BLaER1 treated with 17β-estradiol and CSF1 and Interleukin-3, amounts not matched to agents 10 nM and 100 nM (cell line): ENCODE measurements around the gene TFAP2A.

Source experiments
- H3K27ac ChIP-seq, 11 experiments: shearing (Covaris generic); formaldehyde crosslinking; 2 replicates each; pipeline ENCODE4 v1.8.1; 2022
- H3K27me3 ChIP-seq, 11 experiments: shearing (Covaris generic); formaldehyde crosslinking; 2 replicates each; pipeline ENCODE4 v1.8.1; 2022
- H3K36me3 ChIP-seq, 11 experiments: shearing (Covaris generic); formaldehyde crosslinking; 2 replicates each; pipeline ENCODE4 v1.8.1; 2022
- H3K4me1 ChIP-seq, 10 experiments: shearing (Covaris generic); formaldehyde crosslinking; 2 replicates each; pipeline ENCODE4 v1.8.1; 2022
- H3K4me2 ChIP-seq, 11 experiments: shearing (Covaris generic); formaldehyde crosslinking; 2 replicates each; pipeline ENCODE4 v1.8.1; 2022
- H3K4me3 ChIP-seq, 10 experiments: shearing (Covaris generic); formaldehyde crosslinking; 2 replicates each; pipeline ENCODE4 v1.8.1; 2022
- H3K9ac ChIP-seq, 11 experiments: shearing (Covaris generic); formaldehyde crosslinking; 2 replicates each; pipeline ENCODE4 v1.8.1; 2022
- H3K9me3 ChIP-seq, 11 experiments: shearing (Covaris generic); formaldehyde crosslinking; replicated peaks in 1 of 11; 2 replicates each; pipeline ENCODE4 v1.8.1; 2022
- H4K20me1 ChIP-seq, 11 experiments: shearing (Covaris generic); formaldehyde crosslinking; 2 replicates each; pipeline ENCODE4 v1.8.1; 2022
- Cebpa-rat ChIP-seq, 11 experiments: shearing (Covaris generic); IDR thresholded peaks; 2 replicates each; pipeline ENCODE4 v1.8.1; 2022

TFAP2A gene

GRCh38 chr6:10411971-10412460 is 2.9 kb downstream of the TFAP2A start:
- Histone ChIP-seq H3K4me2 (peak overlapping the region; percentile 83 to 97 (median 91)), H3K4me1 (peaks cover 19 to 45% (median 29%) of the 10 kb centered on the region in 10 experiments), H3K36me3 (no peaks in the 10 kb centered on the region), H3K4me3 (peak overlapping the region; percentile 61 to 78 (median 69)), H3K27ac (no peak overlapping the region), H3K27me3 (peaks cover 97 to 100% (median 99%) of the 10 kb centered on the region in 11 experiments), H3K9ac (peak overlapping the region; percentile 10 to 70 (median 55); a peak in 18 of 22 replicates), H4K20me1 (peaks cover 0 to 71% (median 53%) of the 10 kb centered on the region in 11 experiments; a peak in 18 of 22 replicates), H3K9me3 (peaks cover 0 to 21% (median 4%) of the 10 kb centered on the region in 11 experiments; a peak in 8 of 22 replicates)
- no peak for TF ChIP-seq Cebpa-rat (IDR thresholded peaks at IDR 0.05)

- peak overlapping the region; percentile 10 to 70 (median 55); a peak in 19 of 22 replicates for H3K9ac ChIP-seq
- peaks cover 19 to 42% (median 29%) of the 10 kb centered on the region in 10 experiments for H3K4me1 ChIP-seq
- H3K36me3 ChIP-seq, result no peaks in the 10 kb centered on the region
- H4K20me1 ChIP-seq, result peaks cover 0 to 65% (median 47%) of the 10 kb centered on the region in 11 experiments; a peak in 18 of 22 replicates
- peak overlapping the region; percentile 83 to 97 (median 91) for H3K4me2 ChIP-seq
- no peak overlapping the region for H3K27ac ChIP-seq
- H3K9me3 ChIP-seq, result peaks cover 0 to 21% (median 4%) of the 10 kb centered on the region in 11 experiments; a peak in 8 of 22 replicates
- H3K4me3 ChIP-seq, result peak overlapping the region; percentile 61 to 78 (median 69)
- no peak for TF ChIP-seq Cebpa-rat (IDR thresholded peaks at IDR 0.05)
- peaks cover 97 to 100% (median 99%) of the 10 kb centered on the region in 11 experiments for H3K27me3 ChIP-seq
Measured at GRCh38 chr6:10411131-10411970, 3.5 kb downstream of the TFAP2A start.

GRCh38 chr6:10410207-10411050 is 4.4 kb downstream of the TFAP2A start:
- no peak for TF ChIP-seq Cebpa-rat (IDR thresholded peaks at IDR 0.05)
- Histone ChIP-seq H3K36me3 (no peaks in the 10 kb centered on the region), H3K27ac (no peak overlapping the region), H3K27me3 (peaks cover 92 to 100% (median 99%) of the 10 kb centered on the region in 11 experiments), H3K9ac (no peak overlapping the region), H3K9me3 (peaks cover 0 to 14% (median 4%) of the 10 kb centered on the region in 11 experiments; a peak in 8 of 22 replicates), H4K20me1 (peaks cover 0 to 55% (median 39%) of the 10 kb centered on the region in 11 experiments; a peak in 18 of 22 replicates), H3K4me2 (peak overlapping the region in 3 of 11 experiments; percentile 27 to 89 (median 88); a peak in 5 of 22 replicates), H3K4me1 (peaks cover 19 to 42% (median 29%) of the 10 kb centered on the region in 10 experiments), H3K4me3 (peak overlapping the region in 3 of 10 experiments; percentile 20 to 74 (median 33); a peak in 5 of 20 replicates)

GRCh38 chr6:10409731-10410206 is 5.1 kb downstream of the TFAP2A start:
- Histone ChIP-seq H3K4me1 (peaks cover 23 to 38% (median 30%) of the 10 kb centered on the region in 10 experiments), H3K36me3 (no peaks in the 10 kb centered on the region), H3K4me2 (peak overlapping the region in 2 of 11 experiments; percentile 88 to 89; a peak in 2 of 22 replicates), H3K27ac (no peak overlapping the region), H3K27me3 (peaks cover 91 to 100% (median 99%) of the 10 kb centered on the region in 11 experiments), H3K4me3 (peak overlapping the region in 2 of 10 experiments; percentile 25 to 74; a peak in 2 of 20 replicates), H3K9ac (no peak overlapping the region), H4K20me1 (peaks cover 0 to 49% (median 32%) of the 10 kb centered on the region in 11 experiments; a peak in 18 of 22 replicates), H3K9me3 (peaks cover 3 to 15% (median 6%) of the 10 kb centered on the region in 11 experiments; a peak in 16 of 22 replicates)
- no peak for TF ChIP-seq Cebpa-rat (IDR thresholded peaks at IDR 0.05)

- TF ChIP-seq Cebpa-rat (IDR thresholded peaks at IDR 0.05), result no peak
- Histone ChIP-seq H3K4me2 (no peak overlapping the region; a peak in 1 of 22 replicates), H3K27me3 (peaks cover 89 to 98% (median 97%) of the 10 kb centered on the region in 11 experiments), H3K9ac (no peak overlapping the region), H3K27ac (no peak overlapping the region), H3K4me3 (peak overlapping the region in 1 of 10 experiments; percentile 74; a peak in 1 of 20 replicates), H3K9me3 (peaks cover 6 to 19% (median 8%) of the 10 kb centered on the region in 11 experiments; a peak in 16 of 22 replicates), H3K4me1 (peaks cover 26 to 37% (median 32%) of the 10 kb centered on the region in 10 experiments), H4K20me1 (peaks cover 0 to 44% (median 27%) of the 10 kb centered on the region in 11 experiments; a peak in 18 of 22 replicates), H3K36me3 (no peaks in the 10 kb centered on the region)
Measured at GRCh38 chr6:10409233-10409721, 5.6 kb downstream of the TFAP2A start.

- H3K36me3 ChIP-seq, result no peaks in the 10 kb centered on the region
Measured at GRCh38 chr6:10408457-10408856, 6.4 kb downstream of the TFAP2A start.

GRCh38 chr6:10407674-10408054 is 7.2 kb downstream of the TFAP2A start:
- no peak overlapping the region for H3K27ac ChIP-seq
- H3K4me1 ChIP-seq, result peaks cover 22 to 29% (median 25%) of the 10 kb centered on the region in 10 experiments
- H4K20me1 ChIP-seq, result peaks cover 0 to 28% (median 11%) of the 10 kb centered on the region in 11 experiments; a peak in 15 of 22 replicates
- no peak overlapping the region for H3K4me3 ChIP-seq
- H3K9ac ChIP-seq, result no peak overlapping the region
- no peak for TF ChIP-seq Cebpa-rat (IDR thresholded peaks at IDR 0.05)
- peaks cover 6 to 19% (median 8%) of the 10 kb centered on the region in 11 experiments; a peak in 16 of 22 replicates for H3K9me3 ChIP-seq
- H3K27me3 ChIP-seq, result peaks cover 75 to 93% (median 91%) of the 10 kb centered on the region in 11 experiments
- H3K4me2 ChIP-seq, result no peak overlapping the region
- no peaks in the 10 kb centered on the region for H3K36me3 ChIP-seq

More at GRCh38 chr6:10408457-10408856, 6.4 kb downstream of the TFAP2A start:
- Histone ChIP-seq H3K4me3 (no peak overlapping the region), H3K27me3 (peaks cover 80 to 93% (median 91%) of the 10 kb centered on the region in 11 experiments), H3K4me2 (no peak overlapping the region), H4K20me1 (peaks cover 0 to 36% (median 19%) of the 10 kb centered on the region in 11 experiments; a peak in 18 of 22 replicates), H3K27ac (no peak overlapping the region), H3K9me3 (peaks cover 6 to 19% (median 8%) of the 10 kb centered on the region in 11 experiments; a peak in 16 of 22 replicates), H3K9ac (no peak overlapping the region), H3K4me1 (peaks cover 23 to 32% (median 29%) of the 10 kb centered on the region in 10 experiments)
- no peak for TF ChIP-seq Cebpa-rat (IDR thresholded peaks at IDR 0.05)
